ENCODE measurements around the gene CYBC1.

CYBC1 gene

GRCh38 chr17:82450357-82451106 is at the start of gene CYBC1:
TSS of gene CYBC1 (minus strand) at chr17:82450752. CDS start at chr17:82449254, 1,498 bp downstream.
- DNase-seq: peak; percentile 73 to 96 (median 93)
- intact Hi-C loops (cut with DNase I): loop anchor here (10.0 kb wide), 1 partner anchor 64 kb away; the partner anchor contains the start of gene FOXK2

GRCh38 chr17:82497483-82498405 is 47.2 kb upstream of the CYBC1 start:
- DNase-seq: peak in 40 of 42 donors; percentile 20 to 77 (median 41)
- intact Hi-C loops (cut with DNase I): no loop called here

GRCh38 chr17:82496529-82497434 is 46.2 kb upstream of the CYBC1 start:
- peak; percentile 93 to 100 (median 98) for DNase-seq
- intact Hi-C loops (cut with DNase I): no loop called here

- no peak for DNase-seq
- intact Hi-C loops (cut with DNase I): no loop called here
Measured at GRCh38 chr17:82495844-82496528, 45.4 kb upstream of the CYBC1 start.

- peak; percentile 64 to 97 (median 90) for DNase-seq
- intact Hi-C loops (cut with DNase I): no loop called here
Measured at GRCh38 chr17:82494236-82495055, 43.9 kb upstream of the CYBC1 start.

- intact Hi-C loops (cut with DNase I): no loop called here
Measured at GRCh38 chr17:82493226-82493781, 42.8 kb upstream of the CYBC1 start.

GRCh38 chr17:82492643-82493225 is 42.2 kb upstream of the CYBC1 start:
- no peak for DNase-seq
- intact Hi-C loops (cut with DNase I): no loop called here

More at GRCh38 chr17:82493226-82493781, 42.8 kb upstream of the CYBC1 start:
- no peak for DNase-seq

- DNase-seq: no peak
- intact Hi-C loops (cut with DNase I): no loop called here
Measured at GRCh38 chr17:82491533-82491932, 41.0 kb upstream of the CYBC1 start.

GRCh38 chr17:82491196-82491530 is 40.6 kb upstream of the CYBC1 start:
- DNase-seq: no peak
- intact Hi-C loops (cut with DNase I): no loop called here

GRCh38 chr17:82490512-82491195 is 40.1 kb upstream of the CYBC1 start:
- intact Hi-C loops (cut with DNase I): no loop called here
- no peak for DNase-seq

GRCh38 chr17:82489851-82490511 is 39.4 kb upstream of the CYBC1 start:
- intact Hi-C loops (cut with DNase I): no loop called here
- no peak for DNase-seq

- peak in 34 of 42 donors; percentile 21 to 77 (median 46) for DNase-seq
- intact Hi-C loops (cut with DNase I): no loop called here
Measured at GRCh38 chr17:82489117-82489516, 38.6 kb upstream of the CYBC1 start.

GRCh38 chr17:82487910-82488309 is 37.4 kb upstream of the CYBC1 start:
- DNase-seq: peak in 4 of 42 donors; percentile 14 to 24 (median 18)
- intact Hi-C loops (cut with DNase I): no loop called here

GRCh38 chr17:82486231-82487094 is 35.9 kb upstream of the CYBC1 start:
- intact Hi-C loops (cut with DNase I): no loop called here
- no peak for DNase-seq

- DNase-seq: no peak
- intact Hi-C loops (cut with DNase I): no loop called here
Measured at GRCh38 chr17:82483836-82484235, 33.3 kb upstream of the CYBC1 start.
